Mucosa of descending colon (tissue), 3 donors: ENCODE measurements around the gene PPARA. TPM values are rescaled to one million over a fixed set of nuclear protein-coding genes. Genes with fewer than 3 reads are reported as not detected.

ENCODE experiments used
- ATAC-seq: fragments of 200-7000 bp; cut with Tn5 transposase; one replicate; pipeline ENCODE4 v1.9.1; 2020; ENCODE audit warnings: mild to moderate bottlenecking, moderate library complexity
- DNase-seq, 3 donors: peaks; one replicate each; pipeline ENCODE4 v3.0.0-alpha.2; 2020
- H3K36me3 ChIP-seq: fragments of 200-600 bp; one replicate; pipeline ENCODE4 v1.8.0; 2021; ENCODE audit warnings: low read depth, mild to moderate bottlenecking
- H3K4me1 ChIP-seq: fragments of 200-600 bp; one replicate; pipeline ENCODE4 v1.8.0; 2021; ENCODE audit warnings: low read depth, mild to moderate bottlenecking
- H3K4me3 ChIP-seq: fragments of 200-600 bp; one replicate; pipeline ENCODE4 v1.8.0; 2021; ENCODE audit warnings: mild to moderate bottlenecking
- H3K9me3 ChIP-seq: fragments of 200-600 bp; one replicate; pipeline ENCODE4 v1.8.0; 2021; ENCODE audit warnings: mild to moderate bottlenecking
- intact Hi-C, 2 donors: fragments of 100-400 bp; cut with DNase I in 1 of 2; cut with micrococcal nuclease in 1 of 2; formaldehyde crosslinking; loops; one replicate each; pipeline versions ENCODE4 v1.11.0 to v1.11.1; 2022; cut with DNase I, micrococcal nuclease
- total RNA-seq, 3 donors: library from RNA; stranded (reverse); fragmentation: NEBNext Ultra II Directional in 2 of 3; extraction: Animal tissue kit (Norgen Biotek cat#: 25700) in 2 of 3; gene quantifications; one replicate each; pipeline versions ENCODE4 v1.2.1 to v1.2.4, GENCODE V29; 2021 to 2023
- TF ChIP-seq, protein P1 (sequence below): fragments of 200-600 bp; IDR thresholded peaks from one replicate; pipeline ENCODE4 v1.8.0; 2022; ENCODE audit warnings: antibody characterized with exemption, mild to moderate bottlenecking
- donor health status: DM: no; HTN: no; CAD: no; lungs with moderate emphysema.
- donor health status: DM: no; HTN: no; CAD: no.
- donor health status: DM: no; HTN: yes; CAD: no.

The PPARA gene
- total RNA-seq, 3 donors from 2014 or later: 57.9 to 81.4 (median 58.5) TPM

DNA sequence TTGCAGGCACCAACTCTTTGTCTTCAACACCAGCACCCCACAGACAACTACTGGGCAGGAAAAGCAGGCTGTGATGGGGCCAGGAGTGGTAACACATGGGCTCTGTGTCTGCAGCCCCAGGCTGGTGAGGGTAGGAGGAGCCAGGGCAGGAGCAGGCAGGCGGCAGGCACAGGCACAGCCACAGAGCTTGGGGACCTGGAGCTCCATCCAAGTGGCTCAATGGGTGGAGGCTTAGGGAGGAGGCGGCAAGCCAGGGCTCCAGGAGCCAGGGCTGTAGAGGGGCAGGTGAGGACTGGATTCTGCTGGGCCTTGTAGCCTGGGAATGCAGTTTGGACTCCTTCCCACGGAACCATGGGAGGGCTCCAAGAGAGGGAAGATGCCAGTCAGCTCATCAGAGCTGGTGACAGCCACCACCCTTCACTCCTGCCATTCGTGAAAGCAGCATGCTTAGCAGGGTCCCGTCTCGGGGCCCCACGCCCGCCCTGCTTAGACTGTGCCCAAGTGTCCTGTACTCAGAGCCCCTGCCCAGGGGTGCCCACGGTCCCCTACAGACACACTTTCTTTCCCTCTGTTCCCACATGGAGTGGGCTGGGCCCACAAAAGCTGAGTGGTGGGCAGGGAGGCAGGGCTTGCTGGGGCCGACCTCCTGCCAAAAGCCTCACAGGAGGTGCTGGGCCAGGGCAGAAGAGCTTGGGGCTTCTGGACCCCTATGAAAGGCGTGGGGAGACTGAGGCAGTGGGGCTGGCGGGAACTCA, 129.9 kb downstream of the PPARA start:
- H3K4me1 ChIP-seq: no peaks in the 10 kb centered on the region
- H3K4me3 ChIP-seq: no peak overlapping the region
- ATAC-seq (no peak), DNase-seq (no peak)
- peaks cover 26% of the 10 kb centered on the region for H3K36me3 ChIP-seq
- TF ChIP-seq, protein P1, sequence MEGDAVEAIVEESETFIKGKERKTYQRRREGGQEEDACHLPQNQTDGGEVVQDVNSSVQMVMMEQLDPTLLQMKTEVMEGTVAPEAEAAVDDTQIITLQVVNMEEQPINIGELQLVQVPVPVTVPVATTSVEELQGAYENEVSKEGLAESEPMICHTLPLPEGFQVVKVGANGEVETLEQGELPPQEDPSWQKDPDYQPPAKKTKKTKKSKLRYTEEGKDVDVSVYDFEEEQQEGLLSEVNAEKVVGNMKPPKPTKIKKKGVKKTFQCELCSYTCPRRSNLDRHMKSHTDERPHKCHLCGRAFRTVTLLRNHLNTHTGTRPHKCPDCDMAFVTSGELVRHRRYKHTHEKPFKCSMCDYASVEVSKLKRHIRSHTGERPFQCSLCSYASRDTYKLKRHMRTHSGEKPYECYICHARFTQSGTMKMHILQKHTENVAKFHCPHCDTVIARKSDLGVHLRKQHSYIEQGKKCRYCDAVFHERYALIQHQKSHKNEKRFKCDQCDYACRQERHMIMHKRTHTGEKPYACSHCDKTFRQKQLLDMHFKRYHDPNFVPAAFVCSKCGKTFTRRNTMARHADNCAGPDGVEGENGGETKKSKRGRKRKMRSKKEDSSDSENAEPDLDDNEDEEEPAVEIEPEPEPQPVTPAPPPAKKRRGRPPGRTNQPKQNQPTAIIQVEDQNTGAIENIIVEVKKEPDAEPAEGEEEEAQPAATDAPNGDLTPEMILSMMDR: no peak
- H3K9me3 ChIP-seq: no peaks in the 10 kb centered on the region
- intact Hi-C loops: no loop called here

GRCh38 chr22:46280999-46281623, 130.8 kb downstream of the PPARA start:
- Histone ChIP-seq H3K4me1 (no peaks in the 10 kb centered on the region), H3K4me3 (no peak overlapping the region), H3K9me3 (no peaks in the 10 kb centered on the region), H3K36me3 (peaks cover 26% of the 10 kb centered on the region)
- intact Hi-C loops: no loop called here
- ATAC-seq (peak; percentile 63), DNase-seq (peak in 1 of 3 donors; percentile 42)
- TF ChIP-seq, protein P1: no peak

DNA sequence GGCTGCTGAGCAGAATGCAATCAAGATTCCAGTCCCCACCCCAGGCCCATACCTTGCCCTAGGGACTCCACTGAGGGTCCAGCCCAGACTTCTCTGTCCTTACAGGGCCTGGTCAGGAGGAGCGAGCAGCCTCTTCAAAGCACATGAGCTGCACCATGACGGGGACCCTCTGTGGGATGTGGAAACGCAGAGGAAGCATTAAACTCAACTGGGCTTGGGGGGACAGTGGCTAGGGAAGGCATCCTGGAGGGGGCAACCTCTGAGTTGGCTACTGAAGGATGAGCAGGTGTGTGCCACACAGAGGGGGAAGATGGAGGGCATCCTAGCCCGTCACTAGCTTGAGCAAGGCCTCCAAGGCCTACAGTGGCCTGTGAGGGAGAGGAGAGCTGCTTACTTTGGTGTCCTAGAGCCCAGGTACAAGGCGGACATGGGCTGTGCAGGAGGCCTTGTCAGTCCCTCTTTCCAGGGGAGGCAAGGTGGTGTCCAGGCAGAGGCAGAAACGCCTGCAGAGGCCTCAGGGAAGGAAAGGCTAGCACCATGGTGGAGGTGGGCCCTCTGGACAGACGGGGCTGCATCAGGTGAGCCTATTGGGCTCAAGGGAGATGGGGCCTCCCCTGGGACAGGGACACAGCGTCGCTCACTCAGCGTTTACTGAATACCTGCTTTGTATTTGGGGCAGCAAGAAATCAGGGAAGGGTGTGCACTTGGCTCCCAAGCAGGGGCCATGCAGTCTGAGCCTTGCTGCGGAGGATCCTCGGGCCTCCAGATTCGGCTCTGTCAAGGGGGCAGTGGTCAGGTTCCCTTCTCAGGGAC, 131.7 kb downstream of the PPARA start:
- Histone ChIP-seq H3K4me1 (peaks cover under 1% of the 10 kb centered on the region), H3K36me3 (peaks cover 26% of the 10 kb centered on the region), H3K9me3 (no peaks in the 10 kb centered on the region), H3K4me3 (no peak overlapping the region)
- intact Hi-C loops: no loop called here
- DNase-seq: no peak
- TF ChIP-seq, protein P1: no peak
- ATAC-seq: no peak

GRCh38 chr22:46286006-46286405, 135.7 kb downstream of the PPARA start:
- no peak for DNase-seq
- Histone ChIP-seq H3K36me3 (peaks cover 6% of the 10 kb centered on the region), H3K9me3 (no peaks in the 10 kb centered on the region), H3K4me3 (no peak overlapping the region), H3K4me1 (peaks cover 3% of the 10 kb centered on the region)
- intact Hi-C loops: no loop called here
- TF ChIP-seq, protein P1: no peak
- no peak for ATAC-seq

GRCh38 chr22:46286941-46287872, 136.9 kb downstream of the PPARA start:
- intact Hi-C loops: no loop called here
- DNase-seq: no peak
- peaks cover 7% of the 10 kb centered on the region for H3K36me3 ChIP-seq

More at GRCh38 chr22:46286941-46287872, 136.9 kb downstream of the PPARA start:
- peak; percentile 3 for ATAC-seq
- H3K9me3 ChIP-seq: no peaks in the 10 kb centered on the region
- H3K4me1 ChIP-seq: peaks cover 3% of the 10 kb centered on the region
- TF ChIP-seq, protein P1: no peak
- H3K4me3 ChIP-seq: no peak overlapping the region
